H9 (cell line): ENCODE data around the gene UBE2L6. TPM values are rescaled to one million over a fixed set of nuclear protein-coding genes. Genes with fewer than 3 reads are reported as not detected.

ENCODE experiments used
- DNase-seq: peaks from one replicate; pipeline ENCODE4 v3.0.0-alpha.2; 2017
- H2AFZ ChIP-seq: one replicate; pipeline ENCODE4 v1.6.1; 2013; ENCODE audit warnings: mild to moderate bottlenecking, low read length, control low read depth, moderate library complexity
- H2AK5ac ChIP-seq: 2 replicates; pipeline ENCODE4 v1.6.1; 2013; ENCODE audit warnings: low read length, control low read depth, mixed read lengths; ENCODE audit not compliant: insufficient read length
- H2BK120ac ChIP-seq: one replicate; pipeline ENCODE4 v1.6.1; 2013; ENCODE audit warnings: low read depth, mild to moderate bottlenecking, low read length, control low read depth, inconsistent platforms; ENCODE audit not compliant: poor library complexity, severe bottlenecking
- H2BK12ac ChIP-seq: 2 replicates; pipeline ENCODE4 v1.6.1; 2013; ENCODE audit warnings: low read length, control low read depth, mixed read lengths, low read depth; ENCODE audit not compliant: insufficient read length
- H2BK15ac ChIP-seq: 2 replicates; pipeline ENCODE4 v1.6.1; 2013; ENCODE audit warnings: low read depth, low read length, control low read depth
- H2BK20ac ChIP-seq: one replicate; pipeline ENCODE4 v1.6.1; 2013; ENCODE audit warnings: low read depth, mild to moderate bottlenecking, low read length, control low read depth, inconsistent platforms; ENCODE audit not compliant: poor library complexity, severe bottlenecking
- H2BK5ac ChIP-seq: 2 replicates; pipeline ENCODE4 v1.6.1; 2013; ENCODE audit warnings: low read length, control low read depth, mixed read lengths; ENCODE audit not compliant: insufficient read length
- H3K14ac ChIP-seq: 2 replicates; pipeline ENCODE4 v1.6.1; 2013; ENCODE audit warnings: low read length, control low read depth; ENCODE audit not compliant: insufficient read depth
- H3K18ac ChIP-seq: 2 replicates; pipeline ENCODE4 v1.6.1; 2013; ENCODE audit warnings: low read depth, mild to moderate bottlenecking, mixed read lengths, low read length, control low read depth; ENCODE audit not compliant: insufficient read length
- H3K23ac ChIP-seq: 2 replicates; pipeline ENCODE4 v1.6.1; 2013; ENCODE audit warnings: low read length, control low read depth, mixed read lengths, low read depth; ENCODE audit not compliant: insufficient read length
- H3K23me2 ChIP-seq: 2 replicates; pipeline ENCODE4 v1.6.1; 2013; ENCODE audit warnings: low read depth, mild to moderate bottlenecking, mixed read lengths, low read length, control low read depth; ENCODE audit not compliant: insufficient read length, poor library complexity, severe bottlenecking
- H3K27ac ChIP-seq: 2 replicates; pipeline ENCODE4 v1.5.1; 2013; ENCODE audit warnings: low read length, control low read depth, mixed read lengths, low read depth; ENCODE audit not compliant: insufficient read length
- H3K27me3 ChIP-seq: 2 replicates; pipeline ENCODE4 v1.6.1; 2013; ENCODE audit warnings: low read length, control low read depth, inconsistent platforms; ENCODE audit not compliant: insufficient read depth
- H3K4ac ChIP-seq: 2 replicates; pipeline ENCODE4 v1.6.1; 2013; ENCODE audit warnings: low read depth, mild to moderate bottlenecking, control low read depth, inconsistent platforms, low read length, moderate library complexity
- H3K4me1 ChIP-seq: 2 replicates; pipeline ENCODE4 v1.6.1; 2013; ENCODE audit warnings: low read length, control low read depth, inconsistent platforms; ENCODE audit not compliant: insufficient read depth
- H3K4me2 ChIP-seq: 2 replicates; pipeline ENCODE4 v1.6.1; 2013; ENCODE audit warnings: low read length, control low read depth, mixed read lengths; ENCODE audit not compliant: insufficient read length, insufficient read depth
- H3K56ac ChIP-seq: 2 replicates; pipeline ENCODE4 v1.6.1; 2013; ENCODE audit warnings: low read depth, mild to moderate bottlenecking, mixed read lengths, low read length, control low read depth; ENCODE audit not compliant: insufficient read length
- H3K79me1 ChIP-seq: 2 replicates; pipeline ENCODE4 v1.6.1; 2013; ENCODE audit warnings: low read depth, mild to moderate bottlenecking, moderate library complexity, low read length, control low read depth, inconsistent platforms; ENCODE audit not compliant: insufficient read depth, poor library complexity, severe bottlenecking
- H3K79me2 ChIP-seq: 2 replicates; pipeline ENCODE4 v1.6.1; 2013; ENCODE audit warnings: low read length, control low read depth, inconsistent platforms; ENCODE audit not compliant: insufficient read depth
- H3K9ac ChIP-seq: 2 replicates; pipeline ENCODE4 v1.6.1; 2013; ENCODE audit warnings: low read length, control low read depth, mixed read lengths; ENCODE audit not compliant: insufficient read length; ENCODE audit errors: extremely low read depth
- H3K9me3 ChIP-seq: one replicate; pipeline ENCODE4 v1.6.1; 2013; ENCODE audit warnings: low read depth, low read length, inconsistent platforms; ENCODE audit not compliant: control insufficient read depth
- H3T11ph ChIP-seq: one replicate; pipeline ENCODE4 v1.6.1; 2013; ENCODE audit warnings: mild to moderate bottlenecking, low read length, control low read depth, inconsistent platforms
- H4K20me1 ChIP-seq: one replicate; pipeline ENCODE4 v1.6.1; 2013; ENCODE audit not compliant: control insufficient read depth, insufficient read length, insufficient read depth
- H4K5ac ChIP-seq: 2 replicates; pipeline ENCODE4 v1.6.1; 2013; ENCODE audit warnings: low read depth, mild to moderate bottlenecking, mixed read lengths, low read length, control low read depth; ENCODE audit not compliant: insufficient read length
- H4K8ac ChIP-seq: replicated peaks from 2 replicates; pipeline ENCODE4 v1.6.1; 2013; ENCODE audit warnings: low read length, control low read depth, mixed read lengths, low read depth; ENCODE audit not compliant: insufficient read length
- H4K91ac ChIP-seq: 2 replicates; pipeline ENCODE4 v1.6.1; 2013; ENCODE audit warnings: low read depth, mild to moderate bottlenecking, moderate library complexity, mixed read lengths, low read length, control low read depth; ENCODE audit not compliant: insufficient read length
- H3K27ac Mint-ChIP-seq, 3 experiments: 2 replicates in 2 of 3; 3 replicates in 1 of 3; pipeline ENCODE4 v1.8.0; 2020 to 2021; ENCODE audit warnings: mixed read lengths in 3 of 3, mild to moderate bottlenecking in 1 of 3, moderate library complexity in 1 of 3
- H3K27me3 Mint-ChIP-seq: 2 replicates; pipeline ENCODE4 v1.8.0; 2021; ENCODE audit warnings: low read depth, mild to moderate bottlenecking, moderate library complexity, mixed read lengths
- H3K36me3 Mint-ChIP-seq, 3 experiments: 2 replicates in 2 of 3; 3 replicates in 1 of 3; pipeline ENCODE4 v1.8.0; 2020 to 2021; ENCODE audit warnings: low read depth in 3 of 3, mixed read lengths in 3 of 3; ENCODE audit not compliant: insufficient read depth in 1 of 3
- H3K4me1 Mint-ChIP-seq, 2 experiments: 2 replicates each; pipeline ENCODE4 v1.8.0; 2020; ENCODE audit warnings: mixed read lengths in 2 of 2
- H3K4me3 Mint-ChIP-seq, 2 experiments: 2 replicates in 1 of 2; 3 replicates in 1 of 2; pipeline ENCODE4 v1.8.0; 2020 to 2021; ENCODE audit warnings: mild to moderate bottlenecking in 2 of 2, mixed read lengths in 2 of 2, moderate library complexity in 1 of 2
- H3K9me3 Mint-ChIP-seq, 2 experiments: 2 replicates in 1 of 2; 3 replicates in 1 of 2; pipeline ENCODE4 v1.8.0; 2020; ENCODE audit warnings: mild to moderate bottlenecking in 2 of 2, mixed read lengths in 2 of 2, moderate library complexity in 1 of 2
- CTCF ChIP-seq: fragments of 200-600 bp; sonication (generic); conservative IDR thresholded peaks from 3 replicates; pipeline ENCODE4 v1.8.0; 2021; ENCODE audit warnings: antibody characterized with exemption, mild to moderate bottlenecking
- WGBS: extraction: QIAGEN DNeasy Blood & Tissue Kit; methylation state at CpG from one replicate; pipeline ENCODE4 v1.1.7; 2013; ENCODE audit warnings: missing lambda C conversion rate, low lambda C conversion rate, mixed read lengths; ENCODE audit not compliant: insufficient read length; ENCODE audit errors: extremely low coverage; 5-methylcytosine and 5-hydroxymethylcytosine counted together
- total RNA-seq: library from RNA; stranded (reverse); gene quantifications from 2 replicates; pipeline ENCODE4 v1.2.1, GENCODE V29; 2021

The UBE2L6 gene
- total RNA-seq, 1 experiment from 2014 or later, result 38.9 TPM

- no peak overlapping the region for H3T11ph ChIP-seq
- H2BK120ac ChIP-seq, result no peak overlapping the region
- H3K4me1 ChIP-seq, result peaks cover 5% of the 10 kb centered on the region; the same call in 1 of the 2 replicates
- no peaks in the 10 kb centered on the region for H3K27me3 ChIP-seq
- no peak overlapping the region for H2BK20ac ChIP-seq
- H4K8ac ChIP-seq, result no peak overlapping the region
- no peak overlapping the region for H3K4me2 ChIP-seq
- no peak overlapping the region for H3K56ac ChIP-seq
- H3K79me2 ChIP-seq, result no peaks in the 10 kb centered on the region
- no peaks in the 10 kb centered on the region for H4K20me1 ChIP-seq
- no peak for DNase-seq
- H3K4ac ChIP-seq, result no peak overlapping the region
- WGBS, result no CpG with 5 or more reads among the region's 4 CpGs
- H3K9me3 Mint-ChIP-seq, result no peaks in the 10 kb centered on the region
- H3K27me3 Mint-ChIP-seq, result no peaks in the 10 kb centered on the region; the same call in 1 of the 2 replicates
- H3K27ac ChIP-seq, result no peak overlapping the region
- no peak overlapping the region for H2BK12ac ChIP-seq
- no peaks in the 10 kb centered on the region for H3K79me1 ChIP-seq
- no peak for TF ChIP-seq CTCF
- H3K36me3 Mint-ChIP-seq, result peaks cover 6 to 22% (median 12%) of the 10 kb centered on the region in 3 experiments; a peak in 6 of 7 replicates
- H3K18ac ChIP-seq, result no peak overlapping the region
- peaks cover 28 to 50% of the 10 kb centered on the region in 2 experiments for H3K4me1 Mint-ChIP-seq
- no peak overlapping the region for H3K14ac ChIP-seq
- no peak overlapping the region for H3K4me3 Mint-ChIP-seq
- H4K5ac ChIP-seq, result no peak overlapping the region
- no peak overlapping the region for H2BK15ac ChIP-seq
- no peak overlapping the region for H2AFZ ChIP-seq
- no peaks in the 10 kb centered on the region for H3K9me3 ChIP-seq
- H3K9ac ChIP-seq, result no peak overlapping the region
- H2BK5ac ChIP-seq, result no peak overlapping the region
- H3K27ac Mint-ChIP-seq, result no peak overlapping the region; a peak in 1 of 7 replicates
- H3K23ac ChIP-seq, result no peak overlapping the region
- H3K23me2 ChIP-seq, result no peaks in the 10 kb centered on the region
- no peak overlapping the region for H4K91ac ChIP-seq
- H2AK5ac ChIP-seq, result no peak overlapping the region
Measured at GRCh38 chr11:57501953-57502352, 65.5 kb downstream of the UBE2L6 start.

Other genes starting within 250 kb of the UBE2L6 start
- gene TNKS1BP1, start 242.7 kb downstream of the UBE2L6 start, total RNA-seq, result 130 and 140 TPM in 2 replicates
- gene SSRP1, start 231.8 kb downstream of the UBE2L6 start, total RNA-seq, result 202 and 205 TPM in 2 replicates
- gene P2RX3, start 229.3 kb downstream of the UBE2L6 start, total RNA-seq, result 0.15 and 0.22 TPM in 2 replicates
- gene PRG3, start 186.5 kb downstream of the UBE2L6 start, total RNA-seq, result not detected in 2 replicates
- 0.31 TPM in 1 of 2 replicates, not detected in the other for gene PRG2, start 177.0 kb downstream of the UBE2L6 start, total RNA-seq
- 21.4 and 21.9 TPM in 2 replicates for gene SLC43A3, start 140.6 kb downstream of the UBE2L6 start, total RNA-seq
- gene RTN4RL2, start 107.1 kb downstream of the UBE2L6 start, total RNA-seq, result 7.0 and 7.1 TPM in 2 replicates
- 16.3 and 17.0 TPM in 2 replicates for gene SLC43A1, start 52.0 kb downstream of the UBE2L6 start, total RNA-seq
- 126 and 130 TPM in 2 replicates for gene TIMM10, start 36.9 kb downstream of the UBE2L6 start, total RNA-seq
- gene SMTNL1, start 30.1 kb downstream of the UBE2L6 start, total RNA-seq, result 0.18 TPM in 1 of 2 replicates, not detected in the other
- gene SERPING1, start 30.0 kb upstream of the UBE2L6 start, total RNA-seq, result 35.2 and 37.9 TPM in 2 replicates
- gene YPEL4, start 82.2 kb upstream of the UBE2L6 start, total RNA-seq, result 0.13 TPM in 1 of 2 replicates, not detected in the other
- 35.5 and 37.4 TPM in 2 replicates for gene CLP1, start 90.1 kb upstream of the UBE2L6 start, total RNA-seq
- 65.2 and 67.2 TPM in 2 replicates for gene ZDHHC5, start 100.4 kb upstream of the UBE2L6 start, total RNA-seq
- gene MED19, start 144.5 kb upstream of the UBE2L6 start, total RNA-seq, result 17.6 and 17.9 TPM in 2 replicates
- gene TMX2, start 144.9 kb upstream of the UBE2L6 start, total RNA-seq, result 91.1 and 91.3 TPM in 2 replicates
- 251 and 271 TPM in 2 replicates for gene SELENOH, start 173.8 kb upstream of the UBE2L6 start, total RNA-seq
- not detected in 2 replicates for gene BTBD18, start 184.1 kb upstream of the UBE2L6 start, total RNA-seq
- gene CTNND1, start 194.1 kb upstream of the UBE2L6 start, total RNA-seq, result 164 and 166 TPM in 2 replicates